IgD-negative memory B cell (primary cell): Measurements from ENCODE around the gene LGALSL. TPM values are rescaled to one million over a fixed set of nuclear protein-coding genes. Genes with fewer than 3 reads are reported as not detected.

Experiments used
- H3K27ac Mint-ChIP-seq, 3 donors: one replicate each; pipeline ENCODE4 v1.8.0; 2020 to 2022; ENCODE audit warnings: mild to moderate bottlenecking in 3 of 3, mixed read lengths in 3 of 3, moderate library complexity in 1 of 3
- H3K27me3 Mint-ChIP-seq: one replicate; pipeline ENCODE4 v1.8.0; 2021; ENCODE audit warnings: mixed read lengths
- H3K36me3 Mint-ChIP-seq: one replicate; pipeline ENCODE4 v1.8.0; 2020; ENCODE audit warnings: mild to moderate bottlenecking, mixed read lengths
- H3K4me1 Mint-ChIP-seq, 3 donors: one replicate each; pipeline ENCODE4 v1.8.0; 2020 to 2022; ENCODE audit warnings: mixed read lengths in 3 of 3, mild to moderate bottlenecking in 1 of 3
- H3K4me3 Mint-ChIP-seq, 4 donors: one replicate each; pipeline ENCODE4 v1.8.0; 2020 to 2022; ENCODE audit warnings: mild to moderate bottlenecking in 4 of 4, mixed read lengths in 4 of 4, moderate library complexity in 3 of 4
- H3K9me3 Mint-ChIP-seq, 3 donors: one replicate each; pipeline ENCODE4 v1.8.0; 2020 to 2021; ENCODE audit warnings: mixed read lengths in 3 of 3, mild to moderate bottlenecking in 1 of 3
- polyA plus RNA-seq: library from polyadenylated mRNA; unstranded; fragments of 300-500 nt; fragmentation: Illumina TruSeq; gene quantifications from one replicate; pipeline ENCODE4 v1.2.3, GENCODE V29; 2021

Gene LGALSL
- polyA plus RNA-seq, 1 donor from 2014 or later, result 0.45 TPM

DNA sequence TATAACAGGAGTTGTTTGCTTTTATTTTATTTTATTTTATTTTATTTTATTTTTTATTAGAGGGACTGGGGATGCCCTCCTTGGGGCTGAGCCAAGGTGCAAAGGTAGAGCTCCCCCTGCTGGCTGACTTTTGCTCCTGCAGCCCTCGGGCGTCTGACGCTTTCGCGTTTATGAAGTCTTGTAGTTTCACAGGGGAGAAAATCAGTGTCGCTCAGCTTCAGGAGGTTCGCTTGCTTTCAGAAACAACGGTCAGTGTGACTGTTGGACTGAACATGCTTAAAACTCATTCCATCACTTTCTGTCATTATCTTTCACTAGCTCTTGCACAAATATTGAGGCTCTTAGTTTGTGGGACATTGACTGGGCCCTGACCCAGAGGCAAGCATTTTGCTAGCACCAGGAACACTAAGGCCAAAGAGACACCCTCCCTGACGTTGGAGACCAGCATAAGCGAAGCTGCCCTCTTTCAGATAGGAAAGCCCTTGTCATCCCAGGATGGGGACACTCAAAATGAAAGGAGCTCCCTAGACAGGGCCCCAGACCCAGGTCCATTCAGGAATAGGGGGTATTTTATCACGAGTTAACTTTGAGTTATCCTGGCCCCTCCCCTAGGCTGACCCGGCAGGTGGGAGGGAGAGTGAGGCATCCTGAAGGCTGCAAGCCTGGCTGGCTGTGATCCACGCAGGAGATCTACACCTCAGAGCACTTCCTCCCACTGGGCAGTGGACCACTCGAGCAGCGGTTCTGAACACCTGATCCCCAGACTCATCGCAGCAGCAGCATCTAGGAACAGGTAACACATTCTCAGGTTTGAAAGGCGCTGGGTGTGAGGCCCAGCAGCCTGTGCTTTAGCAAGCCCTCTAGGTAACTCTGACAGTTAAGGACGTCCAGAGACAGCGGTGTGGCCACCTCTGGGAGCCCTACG is 34.4 kb downstream of the LGALSL start:
- no peak overlapping the region for H3K4me3 Mint-ChIP-seq
- no peaks in the 10 kb centered on the region for H3K27me3 Mint-ChIP-seq
- H3K27ac Mint-ChIP-seq, result no peak overlapping the region
- no peaks in the 10 kb centered on the region for H3K9me3 Mint-ChIP-seq
- H3K4me1 Mint-ChIP-seq, result peaks cover 2 to 4% (median 3%) of the 10 kb centered on the region in 3 donors
- H3K36me3 Mint-ChIP-seq, result no peaks in the 10 kb centered on the region

- H3K27me3 Mint-ChIP-seq, result no peaks in the 10 kb centered on the region
- peaks cover 2 to 4% (median 3%) of the 10 kb centered on the region in 3 donors for H3K4me1 Mint-ChIP-seq
- peak overlapping the region in 1 of 4 donors; percentile 2 for H3K4me3 Mint-ChIP-seq
- H3K9me3 Mint-ChIP-seq, result no peaks in the 10 kb centered on the region
- no peak overlapping the region for H3K27ac Mint-ChIP-seq
- no peaks in the 10 kb centered on the region for H3K36me3 Mint-ChIP-seq
Measured at GRCh38 chr2:64489081-64489751, 35.3 kb downstream of the LGALSL start.

GRCh38 chr2:64491426-64491825 is 37.5 kb downstream of the LGALSL start:
- no peak overlapping the region for H3K27ac Mint-ChIP-seq

DNA sequence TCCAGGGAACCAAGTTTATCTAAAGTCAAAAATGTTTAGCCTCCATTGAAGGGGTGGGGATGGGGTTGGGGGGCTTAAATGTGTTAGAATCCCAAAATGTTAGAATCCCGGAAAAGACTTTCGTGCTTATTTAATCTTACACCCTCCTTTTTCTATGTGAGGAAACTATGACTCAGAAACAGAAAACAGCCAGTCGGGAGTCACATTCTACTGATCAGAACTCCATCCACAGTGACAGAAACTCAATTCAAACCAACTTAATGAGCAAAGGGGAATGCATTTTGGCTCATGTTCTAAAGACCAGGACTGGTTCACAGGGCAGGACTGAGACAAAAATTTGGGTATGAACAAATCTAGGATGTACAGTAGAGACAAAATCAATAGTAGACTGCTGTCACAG is 38.3 kb downstream of the LGALSL start:
- Mint-ChIP-seq H3K4me1 (peaks cover 2 to 4% (median 3%) of the 10 kb centered on the region in 3 donors), H3K9me3 (no peaks in the 10 kb centered on the region), H3K4me3 (no peak overlapping the region), H3K27ac (no peak overlapping the region), H3K36me3 (no peaks in the 10 kb centered on the region), H3K27me3 (peaks cover under 1% of the 10 kb centered on the region)

More at GRCh38 chr2:64491426-64491825, 37.5 kb downstream of the LGALSL start:
- Mint-ChIP-seq H3K4me1 (peaks cover 2 to 4% (median 3%) of the 10 kb centered on the region in 3 donors), H3K27me3 (no peaks in the 10 kb centered on the region), H3K36me3 (no peaks in the 10 kb centered on the region), H3K4me3 (no peak overlapping the region), H3K9me3 (no peaks in the 10 kb centered on the region)

- peaks cover 6% of the 10 kb centered on the region for H3K27me3 Mint-ChIP-seq
- no peak overlapping the region for H3K27ac Mint-ChIP-seq
- H3K36me3 Mint-ChIP-seq, result no peaks in the 10 kb centered on the region
- no peak overlapping the region for H3K4me3 Mint-ChIP-seq
- peaks cover 2 to 4% (median 3%) of the 10 kb centered on the region in 3 donors for H3K4me1 Mint-ChIP-seq
- H3K9me3 Mint-ChIP-seq, result no peaks in the 10 kb centered on the region
Measured at GRCh38 chr2:64492821-64493220, 38.9 kb downstream of the LGALSL start.

DNA sequence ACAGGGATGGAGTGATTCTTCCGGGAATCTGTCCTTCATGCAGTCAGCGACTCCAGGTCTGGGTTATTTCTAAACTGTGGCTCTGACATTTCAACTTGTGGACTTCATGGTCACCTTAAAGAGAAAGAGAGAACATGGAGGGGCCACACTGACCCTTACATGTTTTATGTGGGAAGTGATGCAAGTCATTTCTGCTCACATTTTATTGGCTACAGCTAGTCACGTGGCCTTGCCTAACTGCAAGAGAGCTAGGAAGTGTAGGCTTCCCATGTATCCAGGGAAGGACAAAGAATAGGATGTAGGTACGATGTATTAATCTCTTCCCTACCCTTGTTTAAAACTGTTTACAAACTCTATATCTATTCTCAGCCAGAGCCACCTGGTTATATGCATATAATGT is 39.8 kb downstream of the LGALSL start:
- Mint-ChIP-seq H3K27me3 (peaks cover 6% of the 10 kb centered on the region), H3K9me3 (no peaks in the 10 kb centered on the region)

GRCh38 chr2:64498438-64498837 is 44.5 kb downstream of the LGALSL start:
- peaks cover 14% of the 10 kb centered on the region for H3K27me3 Mint-ChIP-seq
- no peaks in the 10 kb centered on the region for H3K9me3 Mint-ChIP-seq
- no peak overlapping the region for H3K27ac Mint-ChIP-seq
- no peaks in the 10 kb centered on the region for H3K36me3 Mint-ChIP-seq
- H3K4me1 Mint-ChIP-seq, result no peaks in the 10 kb centered on the region
- peak overlapping the region in 1 of 4 donors; percentile 23 for H3K4me3 Mint-ChIP-seq

More for the DNA sequence above, 39.8 kb downstream of the LGALSL start:
- no peak overlapping the region for H3K4me3 Mint-ChIP-seq
- H3K4me1 Mint-ChIP-seq, result peaks cover 0 to 2% (median 0%) of the 10 kb centered on the region in 3 donors
- H3K36me3 Mint-ChIP-seq, result no peaks in the 10 kb centered on the region
- no peak overlapping the region for H3K27ac Mint-ChIP-seq

GRCh38 chr2:64500549-64500948 is 46.6 kb downstream of the LGALSL start:
- Mint-ChIP-seq H3K27me3 (peaks cover 18% of the 10 kb centered on the region), H3K9me3 (no peaks in the 10 kb centered on the region), H3K36me3 (peaks cover 2% of the 10 kb centered on the region), H3K4me3 (no peak overlapping the region), H3K27ac (no peak overlapping the region), H3K4me1 (no peaks in the 10 kb centered on the region)

GRCh38 chr2:64501946-64502345 is 48.0 kb downstream of the LGALSL start:
- no peak overlapping the region for H3K27ac Mint-ChIP-seq
- no peaks in the 10 kb centered on the region for H3K9me3 Mint-ChIP-seq
- H3K27me3 Mint-ChIP-seq, result peaks cover 18% of the 10 kb centered on the region

GRCh38 chr2:64502860-64503259 is 48.9 kb downstream of the LGALSL start:
- Mint-ChIP-seq H3K4me3 (no peak overlapping the region), H3K27me3 (peaks cover 12% of the 10 kb centered on the region), H3K27ac (no peak overlapping the region), H3K4me1 (no peaks in the 10 kb centered on the region), H3K9me3 (no peaks in the 10 kb centered on the region), H3K36me3 (peaks cover 2% of the 10 kb centered on the region)

More at GRCh38 chr2:64501946-64502345, 48.0 kb downstream of the LGALSL start:
- Mint-ChIP-seq H3K4me1 (no peaks in the 10 kb centered on the region), H3K4me3 (no peak overlapping the region), H3K36me3 (peaks cover 2% of the 10 kb centered on the region)

DNA sequence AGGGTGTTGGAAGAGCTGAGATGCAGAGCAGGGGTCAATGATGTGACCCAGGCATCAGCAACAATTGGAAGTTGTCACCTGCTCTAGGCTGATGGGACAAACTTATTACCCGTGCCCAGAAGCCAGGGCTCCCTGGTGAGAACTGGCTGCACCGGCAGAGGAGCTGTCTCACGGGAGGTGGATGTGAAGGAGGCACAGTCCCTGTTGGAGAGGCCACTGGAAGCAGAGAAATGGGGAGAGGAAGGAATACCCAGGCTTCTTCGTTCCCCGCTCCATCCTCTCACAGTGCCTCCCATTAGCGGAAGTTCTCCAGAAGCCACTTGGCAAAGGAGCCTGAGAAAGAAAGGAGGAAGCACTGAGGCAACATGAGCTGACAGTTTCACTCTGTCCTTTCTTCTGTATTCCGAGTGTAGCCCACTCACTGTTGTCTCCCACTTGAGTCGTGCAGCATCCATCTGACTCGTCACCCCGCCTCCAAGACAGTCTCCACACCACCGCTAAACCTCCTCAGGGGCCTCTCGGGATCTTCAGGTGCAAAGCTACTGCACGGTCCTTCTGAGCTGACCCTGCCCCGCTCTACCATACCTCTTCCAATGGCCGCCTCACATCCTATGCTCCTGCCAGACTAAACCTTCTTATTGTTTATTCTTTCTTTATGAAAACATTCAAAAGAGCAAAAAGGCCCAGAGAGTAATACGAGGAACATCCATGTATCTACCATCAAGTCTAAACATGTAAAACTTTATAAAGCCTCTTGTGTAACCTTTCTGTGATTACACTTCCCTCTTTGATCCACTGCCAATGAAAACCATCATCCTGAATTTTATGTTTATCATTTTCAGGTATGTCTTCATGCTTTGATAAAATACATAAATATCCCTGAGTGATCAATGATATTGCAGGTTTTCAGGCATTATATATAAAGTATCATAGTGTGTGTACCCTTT is 51.1 kb downstream of the LGALSL start:
- Mint-ChIP-seq H3K36me3 (peaks cover 2% of the 10 kb centered on the region), H3K9me3 (no peaks in the 10 kb centered on the region), H3K4me3 (no peak overlapping the region), H3K27me3 (peaks cover 9% of the 10 kb centered on the region), H3K4me1 (no peaks in the 10 kb centered on the region), H3K27ac (no peak overlapping the region)

- no peaks in the 10 kb centered on the region for H3K4me1 Mint-ChIP-seq
Measured at GRCh38 chr2:64506686-64507085, 52.7 kb downstream of the LGALSL start.

More at GRCh38 chr2:64506686-64507085, 52.7 kb downstream of the LGALSL start:
- Mint-ChIP-seq H3K27ac (no peak overlapping the region), H3K27me3 (peaks cover 5% of the 10 kb centered on the region), H3K9me3 (no peaks in the 10 kb centered on the region), H3K4me3 (no peak overlapping the region), H3K36me3 (peaks cover 2% of the 10 kb centered on the region)
